SK-N-MC (cell line): Measurements from ENCODE around the gene CEP104.

ENCODE experiments used
- EZH2 ChIP-seq: fragments of 200-600 bp; sonication (generic); IDR thresholded peaks from one replicate; pipeline ENCODE4 v1.6.1; 2017; ENCODE audit warnings: antibody characterized with exemption
- FOXP2 ChIP-seq: optimal IDR thresholded peaks from 2 replicates; pipeline ENCODE3; 2011; ENCODE audit warnings: mild to moderate bottlenecking, moderate library complexity; ENCODE audit not compliant: insufficient read depth; ENCODE audit errors: extremely low read length, control extremely low read depth

- TF ChIP-seq FOXP2 (no peak), EZH2 (no peak)
Measured at GRCh38 chr1:3880429-3881192, 23.6 kb upstream of the CEP104 start.
